Neural cell (in vitro differentiated cells): Measurements from ENCODE around the gene LRMDA. TPM values are rescaled to one million over a fixed set of nuclear protein-coding genes. Genes with fewer than 3 reads are reported as not detected.

ENCODE experiments used
- H2AFZ ChIP-seq: fragments of 200-600, 300-800 bp; sonication (generic), shearing (Covaris generic); 2 replicates; pipeline ENCODE4 v1.6.0; 2014; ENCODE audit warnings: low read depth, mild to moderate bottlenecking, antibody characterized with exemption, low read length, moderate library complexity
- H3F3A ChIP-seq: fragments of 200-600 bp; shearing (Covaris generic); 2 replicates; pipeline ENCODE4 v1.6.1; 2016; ENCODE audit warnings: mild to moderate bottlenecking, moderate library complexity, mixed read lengths, antibody characterized with exemption, low read length; ENCODE audit not compliant: insufficient read depth, poor library complexity, severe bottlenecking
- H3K27ac ChIP-seq: fragments of 200-600, 300-800 bp; sonication (generic), shearing (Covaris generic); 2 replicates; pipeline ENCODE4 v1.5.1; 2014; ENCODE audit warnings: mild to moderate bottlenecking, low read length, moderate library complexity
- H3K27me3 ChIP-seq: fragments of 300-800, 200-600 bp; sonication (generic), shearing (Covaris generic); 2 replicates; pipeline ENCODE4 v1.6.0; 2014; ENCODE audit warnings: mild to moderate bottlenecking, low read depth, low read length, moderate library complexity; ENCODE audit not compliant: insufficient read depth
- H3K36me3 ChIP-seq: fragments of 300-800, 200-600 bp; sonication (generic), shearing (Covaris generic); 2 replicates; pipeline ENCODE4 v1.5.1; 2014; ENCODE audit warnings: mild to moderate bottlenecking, antibody characterized with exemption, low read length, moderate library complexity; ENCODE audit not compliant: insufficient read depth
- H3K4me2 ChIP-seq: fragments of 300-800, 200-600 bp; sonication (generic), shearing (Covaris generic); 2 replicates; pipeline ENCODE4 v1.6.0; 2014; ENCODE audit warnings: mild to moderate bottlenecking, low read length
- H3K4me3 ChIP-seq: fragments of 300-800, 200-600 bp; sonication (generic), shearing (Covaris generic); 2 replicates; pipeline ENCODE4 v1.5.1; 2014; ENCODE audit warnings: mild to moderate bottlenecking, low read length, moderate library complexity
- H3K79me2 ChIP-seq: fragments of 200-600 bp; shearing (Covaris generic); replicated peaks from 2 replicates; pipeline ENCODE4 v1.6.0; 2014; ENCODE audit warnings: mild to moderate bottlenecking, low read length, moderate library complexity; ENCODE audit not compliant: insufficient read depth
- H3K9ac ChIP-seq: fragments of 300-800, 200-600 bp; sonication (generic), shearing (Covaris generic); 2 replicates; pipeline ENCODE4 v1.6.1; 2016; ENCODE audit warnings: mild to moderate bottlenecking, low read length, mixed read lengths
- H3K9me2 ChIP-seq: fragments of 200-600 bp; shearing (Covaris generic); 2 replicates; pipeline ENCODE4 v1.6.1; 2016; ENCODE audit warnings: mild to moderate bottlenecking, low read length, mixed read lengths; ENCODE audit not compliant: insufficient read depth
- H3K9me3 ChIP-seq: fragments of 200-600, 300-800 bp; sonication (generic), shearing (Covaris generic); 2 replicates; pipeline ENCODE4 v1.6.1; 2016; ENCODE audit warnings: mild to moderate bottlenecking, mixed run types, low read length, moderate library complexity, mixed read lengths
- H4K20me1 ChIP-seq: fragments of 200-600 bp; shearing (Covaris generic); 2 replicates; pipeline ENCODE4 v1.6.1; 2016; ENCODE audit warnings: mild to moderate bottlenecking, mixed run types; ENCODE audit not compliant: insufficient read depth
- CTCF ChIP-seq: fragments of 450-650 bp; IDR thresholded peaks from 2 replicates; pipeline ENCODE4 v1.5.1; 2014; ENCODE audit warnings: antibody characterized with exemption, mild to moderate bottlenecking, moderate library complexity; ENCODE audit not compliant: poor library complexity, severe bottlenecking
- EP300 ChIP-seq: fragments of 450-650 bp; conservative IDR thresholded peaks from 2 replicates; pipeline ENCODE4 v1.6.1; 2014; ENCODE audit warnings: antibody characterized with exemption, mild to moderate bottlenecking, moderate library complexity; ENCODE audit not compliant: poor library complexity, severe bottlenecking
- EZH2 ChIP-seq: fragments of 200-600, 300-800 bp; shearing (Covaris generic), sonication (generic); IDR thresholded peaks from 2 replicates; pipeline ENCODE4 v1.6.1; 2014; ENCODE audit warnings: antibody characterized with exemption, low read length, borderline replicate concordance, mild to moderate bottlenecking; ENCODE audit not compliant: insufficient read depth, poor library complexity, severe bottlenecking
- MXI1 ChIP-seq: fragments of 450-650 bp; conservative IDR thresholded peaks from 2 replicates; pipeline ENCODE4 v1.6.1; 2014; ENCODE audit warnings: antibody characterized with exemption, mild to moderate bottlenecking; ENCODE audit not compliant: poor library complexity, severe bottlenecking
- POLR2AphosphoS5 ChIP-seq: IDR thresholded peaks from 2 replicates; pipeline ENCODE4 v1.6.1; 2012
- RAD21 ChIP-seq: fragments of 450-650 bp; conservative IDR thresholded peaks from 2 replicates; pipeline ENCODE4 v1.6.1; 2014; ENCODE audit warnings: antibody characterized with exemption, mild to moderate bottlenecking, moderate library complexity
- REST ChIP-seq: IDR thresholded peaks from 2 replicates; pipeline ENCODE4 v1.6.1; 2012; ENCODE audit warnings: borderline replicate concordance
- SMC3 ChIP-seq: fragments of 450-650 bp; conservative IDR thresholded peaks from 2 replicates; pipeline ENCODE4 v1.6.1; 2014; ENCODE audit warnings: antibody characterized with exemption, mild to moderate bottlenecking, moderate library complexity; ENCODE audit not compliant: poor library complexity
- TAF1 ChIP-seq: IDR thresholded peaks from 2 replicates; pipeline ENCODE4 v1.6.1; 2012; ENCODE audit warnings: low read depth
- polyA plus RNA-seq: library from polyadenylated mRNA; depleted of rRNA; stranded (reverse); fragments of >200 nt; gene quantifications from 2 replicates; pipeline ENCODE4 v1.2.3, GENCODE V29; 2014

LRMDA gene
- polyA plus RNA-seq, 1 donor from 2014 or later: 5.6 TPM

GRCh38 chr10:76353237-76353851 is 921.9 kb downstream of the LRMDA start:
- no peak overlapping the region for H2AFZ ChIP-seq
- no peak overlapping the region for H3K27ac ChIP-seq
- no peaks in the 10 kb centered on the region for H3K27me3 ChIP-seq
- no peak overlapping the region for H3K4me2 ChIP-seq
- H4K20me1 ChIP-seq: no peaks in the 10 kb centered on the region
- H3K36me3 ChIP-seq: no peaks in the 10 kb centered on the region
- no peak overlapping the region for H3K9ac ChIP-seq
- TF ChIP-seq REST (no peak), POLR2AphosphoS5 (no peak), MXI1 (peak; percentile 10), EP300 (peak; percentile 70), TAF1 (no peak)
- H3K4me3 ChIP-seq: no peak overlapping the region
- no peaks in the 10 kb centered on the region for H3F3A ChIP-seq
- H3K9me2 ChIP-seq: no peaks in the 10 kb centered on the region
- H3K9me3 ChIP-seq: no peaks in the 10 kb centered on the region
- H3K79me2 ChIP-seq: no peaks in the 10 kb centered on the region

GRCh38 chr10:76354212-76354738 is 922.9 kb downstream of the LRMDA start:
- H3K9ac ChIP-seq: no peak overlapping the region
- no peaks in the 10 kb centered on the region for H4K20me1 ChIP-seq
- no peak overlapping the region for H3K4me2 ChIP-seq
- H2AFZ ChIP-seq: no peak overlapping the region
- H3K36me3 ChIP-seq: no peaks in the 10 kb centered on the region
- no peaks in the 10 kb centered on the region for H3K27me3 ChIP-seq
- no peaks in the 10 kb centered on the region for H3K9me3 ChIP-seq
- no peaks in the 10 kb centered on the region for H3F3A ChIP-seq
- H3K27ac ChIP-seq: no peak overlapping the region
- no peaks in the 10 kb centered on the region for H3K79me2 ChIP-seq
- H3K4me3 ChIP-seq: no peak overlapping the region
- no peaks in the 10 kb centered on the region for H3K9me2 ChIP-seq
- no peak for TF ChIP-seq SMC3
- no peak for TF ChIP-seq CTCF
- TF ChIP-seq POLR2AphosphoS5: no peak
- no peak for TF ChIP-seq TAF1
- no peak for TF ChIP-seq EP300
- no peak for TF ChIP-seq EZH2
- TF ChIP-seq MXI1: no peak
- TF ChIP-seq REST: no peak
- TF ChIP-seq RAD21: no peak
